GM13977 (cell line): ENCODE data around the gene BOLA1.

ENCODE experiments used
- DNase-seq: peaks from one replicate; pipeline ENCODE4 v3.0.0; 2012; ENCODE audit warnings: low spot score
- in situ Hi-C: fragments of 300-500 bp; cut with MboI; formaldehyde crosslinking; loops from one replicate; pipeline ENCODE4 v1.12.0; 2022; ENCODE audit warnings: low sequenced_read_pairs, low pct_unique_long_range_greater_than_20kb, mixed read lengths, inconsistent platforms; ENCODE audit not compliant: unreplicated experiment
- TF ChIP-seq, protein P1 (sequence below): IDR thresholded peaks from 2 replicates; pipeline ENCODE4 v1.5.1; 2012; ENCODE audit warnings: mild to moderate bottlenecking, control low read depth; ENCODE audit not compliant: insufficient read depth; ENCODE audit errors: extremely low read depth, missing control alignments

The BOLA1 gene

DNA sequence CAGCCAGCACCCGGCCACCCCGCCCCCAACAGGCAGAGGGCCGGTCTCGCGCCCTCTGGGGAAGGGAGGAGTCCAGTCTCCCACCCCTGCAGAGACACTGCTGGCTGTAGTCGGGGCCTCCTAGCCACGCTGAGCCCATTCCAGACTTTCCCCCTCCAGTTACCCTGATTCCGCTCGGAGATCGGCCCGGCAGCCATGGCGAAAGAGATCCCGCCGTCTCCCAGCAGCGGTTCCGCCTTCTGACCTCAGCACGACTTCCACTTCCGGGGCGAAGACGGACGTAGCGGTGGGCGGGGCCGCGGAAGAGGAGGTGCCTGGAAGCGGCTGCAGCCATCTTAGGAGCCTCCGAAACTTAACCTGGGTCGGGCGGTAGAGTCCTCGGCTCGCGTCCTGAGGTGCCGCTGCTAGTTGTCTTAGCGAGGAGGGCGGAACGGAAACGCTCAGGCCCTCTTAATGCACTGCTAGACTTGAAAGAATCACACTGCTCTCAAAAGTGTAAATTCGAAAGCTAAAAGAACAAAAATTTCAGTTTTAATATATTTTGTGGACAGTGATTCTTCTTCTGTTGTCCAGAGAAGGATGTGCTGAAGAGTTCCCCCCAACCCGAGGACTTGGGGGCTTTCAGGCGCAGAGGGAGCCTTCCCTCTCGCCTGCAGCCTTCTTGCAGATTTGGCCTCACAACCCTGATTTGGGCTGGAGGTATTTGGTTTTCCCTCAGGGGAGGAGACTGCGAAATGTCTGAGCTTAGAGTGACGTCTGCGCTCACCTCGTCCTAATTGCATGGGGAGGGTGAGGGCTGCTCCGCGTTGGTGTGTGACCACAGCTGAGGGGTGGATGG lies 28.4 kb downstream of the BOLA1 start, which contains the start of gene SF3B4:
TSS of gene SF3B4 (minus strand) at position 241 of the 838 bp plus-strand sequence. CDS start at position 197, 44 bp downstream.
- in situ Hi-C loops: no loop called here
- TF ChIP-seq, protein P1, sequence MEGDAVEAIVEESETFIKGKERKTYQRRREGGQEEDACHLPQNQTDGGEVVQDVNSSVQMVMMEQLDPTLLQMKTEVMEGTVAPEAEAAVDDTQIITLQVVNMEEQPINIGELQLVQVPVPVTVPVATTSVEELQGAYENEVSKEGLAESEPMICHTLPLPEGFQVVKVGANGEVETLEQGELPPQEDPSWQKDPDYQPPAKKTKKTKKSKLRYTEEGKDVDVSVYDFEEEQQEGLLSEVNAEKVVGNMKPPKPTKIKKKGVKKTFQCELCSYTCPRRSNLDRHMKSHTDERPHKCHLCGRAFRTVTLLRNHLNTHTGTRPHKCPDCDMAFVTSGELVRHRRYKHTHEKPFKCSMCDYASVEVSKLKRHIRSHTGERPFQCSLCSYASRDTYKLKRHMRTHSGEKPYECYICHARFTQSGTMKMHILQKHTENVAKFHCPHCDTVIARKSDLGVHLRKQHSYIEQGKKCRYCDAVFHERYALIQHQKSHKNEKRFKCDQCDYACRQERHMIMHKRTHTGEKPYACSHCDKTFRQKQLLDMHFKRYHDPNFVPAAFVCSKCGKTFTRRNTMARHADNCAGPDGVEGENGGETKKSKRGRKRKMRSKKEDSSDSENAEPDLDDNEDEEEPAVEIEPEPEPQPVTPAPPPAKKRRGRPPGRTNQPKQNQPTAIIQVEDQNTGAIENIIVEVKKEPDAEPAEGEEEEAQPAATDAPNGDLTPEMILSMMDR: no peak
- DNase-seq: peak; percentile 91

DNA sequence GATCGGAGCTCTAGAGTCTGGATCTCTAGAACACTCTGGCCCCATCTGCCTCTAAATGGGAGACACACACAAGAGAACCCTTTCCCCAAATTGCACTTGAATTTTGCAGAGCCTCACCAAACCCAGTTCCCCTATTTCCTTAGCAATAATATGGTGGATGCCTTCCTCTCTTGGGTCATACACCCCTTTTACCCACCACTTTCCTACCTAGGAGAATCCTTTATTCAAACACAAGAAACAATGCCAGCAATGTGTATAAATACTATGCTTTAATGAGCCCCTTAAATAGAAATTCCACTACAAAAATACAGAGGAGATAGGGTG lies 29.0 kb downstream of the BOLA1 start:
- no peak for DNase-seq
- TF ChIP-seq, protein P1: no peak
- in situ Hi-C loops: no loop called here

DNA sequence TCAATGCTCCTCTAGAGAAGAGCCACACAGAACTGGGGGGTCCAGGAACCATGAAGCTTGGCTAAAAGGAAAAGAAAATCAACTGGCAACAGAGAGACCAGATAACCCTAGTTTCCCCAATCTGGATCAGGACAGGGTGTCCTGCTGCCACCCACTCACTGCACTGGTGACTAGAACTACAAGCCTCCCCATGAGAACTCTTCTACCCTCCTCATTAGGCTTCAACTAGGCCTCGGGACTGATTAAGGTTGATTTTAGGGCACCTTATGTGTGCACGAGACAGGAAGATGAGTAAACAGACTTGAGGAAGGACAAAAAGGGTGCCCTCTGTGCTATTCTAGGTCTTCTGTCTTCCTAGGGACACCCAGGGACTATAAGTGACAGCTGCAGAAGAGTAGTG lies 30.5 kb downstream of the BOLA1 start:
- TF ChIP-seq, protein P1: no peak
- in situ Hi-C loops: no loop called here

DNA sequence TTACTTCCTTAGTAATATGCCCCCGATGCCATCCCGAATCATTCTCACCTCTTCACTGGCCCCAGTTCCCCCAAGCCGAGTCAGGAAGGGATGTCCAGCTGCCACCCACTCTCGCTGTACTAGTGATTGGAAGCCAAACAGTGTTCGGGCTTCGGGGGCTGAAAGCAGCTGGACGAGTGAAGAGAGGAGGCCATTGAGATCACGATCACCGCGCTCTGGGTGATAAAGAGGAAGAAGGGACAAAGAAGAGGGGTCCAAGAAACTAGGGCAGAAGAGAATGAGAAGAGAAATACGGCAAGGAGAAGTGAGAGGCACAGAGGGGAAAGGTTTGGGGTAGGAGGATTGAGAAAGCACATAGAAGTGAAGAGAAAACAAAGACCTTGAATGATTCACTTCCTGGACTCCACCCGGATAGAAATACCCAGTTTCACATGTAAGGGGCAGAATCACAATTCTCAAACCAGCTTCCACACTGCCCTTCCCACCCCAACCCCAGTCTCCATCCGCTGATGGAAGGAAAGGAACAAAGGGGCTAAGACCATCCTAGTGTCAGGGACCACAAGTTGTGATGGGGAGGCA lies 31.9 kb downstream of the BOLA1 start:
- in situ Hi-C loops: no loop called here
- TF ChIP-seq, protein P1: no peak
- DNase-seq: no peak

More for the DNA sequence above, 30.5 kb downstream of the BOLA1 start:
- no peak for DNase-seq

DNA sequence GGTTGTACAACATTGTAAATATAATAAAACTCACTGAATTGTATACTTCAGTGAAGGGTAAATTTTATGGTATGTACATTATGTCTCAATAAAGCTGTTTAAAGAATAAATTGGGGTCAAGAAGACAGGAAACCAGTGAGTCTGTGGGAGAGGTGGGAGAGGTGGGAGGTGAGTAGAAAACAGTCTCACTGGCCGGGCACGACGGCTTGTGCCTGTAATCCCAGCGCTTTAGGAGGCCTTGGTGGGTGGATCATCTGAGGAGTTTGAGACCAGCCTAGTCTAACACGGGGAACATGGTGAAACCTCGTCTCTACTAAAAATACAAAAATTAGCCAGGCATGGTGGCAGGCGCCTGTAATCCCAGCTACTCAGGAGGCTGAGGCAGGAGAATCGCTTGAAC lies 33.1 kb downstream of the BOLA1 start:
- in situ Hi-C loops: no loop called here
- DNase-seq: no peak
- TF ChIP-seq, protein P1: no peak

DNA sequence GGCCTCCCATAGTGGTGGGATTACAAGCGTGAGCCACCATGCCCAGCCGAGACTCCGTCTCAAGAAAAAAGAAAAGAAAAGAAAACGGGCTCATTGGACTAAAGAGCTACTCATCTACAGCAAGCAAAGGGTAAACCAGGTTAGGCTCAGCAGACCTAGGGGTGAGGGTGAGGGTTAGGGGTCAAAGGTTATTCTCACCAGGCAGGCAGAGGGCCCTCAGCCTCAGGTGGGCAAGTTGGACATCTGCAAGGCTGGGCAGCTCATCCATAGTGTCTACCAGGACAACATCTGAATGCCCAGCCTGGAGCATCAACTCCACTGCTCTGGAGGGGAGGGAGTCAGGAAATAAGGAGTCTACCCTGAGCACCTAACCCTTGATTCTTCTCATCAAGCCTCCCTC lies 33.8 kb downstream of the BOLA1 start:
- DNase-seq: no peak
- in situ Hi-C loops: no loop called here

More for the DNA sequence above, 33.8 kb downstream of the BOLA1 start:
- TF ChIP-seq, protein P1: no peak
